ENCODE results near the gene MSANTD1.

DNA sequence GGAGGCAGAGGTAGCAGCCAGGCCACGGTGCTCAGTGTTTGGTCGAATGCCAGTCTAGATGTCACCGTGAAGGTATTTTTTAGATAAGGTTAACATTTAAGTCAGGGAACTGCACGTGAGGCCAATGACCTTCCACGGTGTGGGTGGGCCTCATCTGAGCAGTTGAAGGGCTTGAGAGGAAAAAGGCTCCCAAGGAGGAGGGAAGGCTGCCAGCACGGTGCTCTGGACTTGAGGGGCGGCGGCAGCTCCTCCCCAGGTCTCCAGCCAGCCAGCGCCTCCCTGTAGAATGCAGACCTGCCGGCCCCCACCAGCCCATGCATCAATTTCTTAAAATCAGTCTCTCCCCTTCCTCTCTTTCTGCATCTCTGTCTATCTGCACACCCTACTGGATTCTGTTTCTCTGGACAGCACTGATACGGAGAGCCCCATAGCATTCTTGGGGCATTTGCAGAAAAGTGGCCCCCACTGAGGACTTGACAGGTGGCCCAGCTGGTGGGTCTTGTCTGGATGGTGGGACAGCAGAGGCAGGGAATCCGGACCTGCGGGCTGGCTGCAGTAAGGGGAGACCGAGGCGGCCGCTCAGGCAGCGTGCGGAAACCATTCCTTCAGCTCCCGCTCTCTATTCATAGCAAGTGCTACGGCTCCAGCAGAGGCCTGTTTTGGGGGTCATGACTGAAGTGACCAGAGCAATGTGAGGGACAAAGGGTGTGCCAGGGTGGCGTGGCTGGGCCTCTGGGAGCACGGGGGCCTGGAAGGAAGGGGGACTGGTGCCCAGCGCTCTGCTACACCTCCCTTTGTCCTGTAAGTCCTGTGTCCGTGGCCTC, 36.0 kb downstream of the MSANTD1 start:
- TF ChIP-seq, protein P1, sequence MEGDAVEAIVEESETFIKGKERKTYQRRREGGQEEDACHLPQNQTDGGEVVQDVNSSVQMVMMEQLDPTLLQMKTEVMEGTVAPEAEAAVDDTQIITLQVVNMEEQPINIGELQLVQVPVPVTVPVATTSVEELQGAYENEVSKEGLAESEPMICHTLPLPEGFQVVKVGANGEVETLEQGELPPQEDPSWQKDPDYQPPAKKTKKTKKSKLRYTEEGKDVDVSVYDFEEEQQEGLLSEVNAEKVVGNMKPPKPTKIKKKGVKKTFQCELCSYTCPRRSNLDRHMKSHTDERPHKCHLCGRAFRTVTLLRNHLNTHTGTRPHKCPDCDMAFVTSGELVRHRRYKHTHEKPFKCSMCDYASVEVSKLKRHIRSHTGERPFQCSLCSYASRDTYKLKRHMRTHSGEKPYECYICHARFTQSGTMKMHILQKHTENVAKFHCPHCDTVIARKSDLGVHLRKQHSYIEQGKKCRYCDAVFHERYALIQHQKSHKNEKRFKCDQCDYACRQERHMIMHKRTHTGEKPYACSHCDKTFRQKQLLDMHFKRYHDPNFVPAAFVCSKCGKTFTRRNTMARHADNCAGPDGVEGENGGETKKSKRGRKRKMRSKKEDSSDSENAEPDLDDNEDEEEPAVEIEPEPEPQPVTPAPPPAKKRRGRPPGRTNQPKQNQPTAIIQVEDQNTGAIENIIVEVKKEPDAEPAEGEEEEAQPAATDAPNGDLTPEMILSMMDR (IDR thresholded peaks at IDR 0.05; ENCODE audit: poor library complexity, severe bottlenecking), result no peak
- TF ChIP-seq, protein P2, sequence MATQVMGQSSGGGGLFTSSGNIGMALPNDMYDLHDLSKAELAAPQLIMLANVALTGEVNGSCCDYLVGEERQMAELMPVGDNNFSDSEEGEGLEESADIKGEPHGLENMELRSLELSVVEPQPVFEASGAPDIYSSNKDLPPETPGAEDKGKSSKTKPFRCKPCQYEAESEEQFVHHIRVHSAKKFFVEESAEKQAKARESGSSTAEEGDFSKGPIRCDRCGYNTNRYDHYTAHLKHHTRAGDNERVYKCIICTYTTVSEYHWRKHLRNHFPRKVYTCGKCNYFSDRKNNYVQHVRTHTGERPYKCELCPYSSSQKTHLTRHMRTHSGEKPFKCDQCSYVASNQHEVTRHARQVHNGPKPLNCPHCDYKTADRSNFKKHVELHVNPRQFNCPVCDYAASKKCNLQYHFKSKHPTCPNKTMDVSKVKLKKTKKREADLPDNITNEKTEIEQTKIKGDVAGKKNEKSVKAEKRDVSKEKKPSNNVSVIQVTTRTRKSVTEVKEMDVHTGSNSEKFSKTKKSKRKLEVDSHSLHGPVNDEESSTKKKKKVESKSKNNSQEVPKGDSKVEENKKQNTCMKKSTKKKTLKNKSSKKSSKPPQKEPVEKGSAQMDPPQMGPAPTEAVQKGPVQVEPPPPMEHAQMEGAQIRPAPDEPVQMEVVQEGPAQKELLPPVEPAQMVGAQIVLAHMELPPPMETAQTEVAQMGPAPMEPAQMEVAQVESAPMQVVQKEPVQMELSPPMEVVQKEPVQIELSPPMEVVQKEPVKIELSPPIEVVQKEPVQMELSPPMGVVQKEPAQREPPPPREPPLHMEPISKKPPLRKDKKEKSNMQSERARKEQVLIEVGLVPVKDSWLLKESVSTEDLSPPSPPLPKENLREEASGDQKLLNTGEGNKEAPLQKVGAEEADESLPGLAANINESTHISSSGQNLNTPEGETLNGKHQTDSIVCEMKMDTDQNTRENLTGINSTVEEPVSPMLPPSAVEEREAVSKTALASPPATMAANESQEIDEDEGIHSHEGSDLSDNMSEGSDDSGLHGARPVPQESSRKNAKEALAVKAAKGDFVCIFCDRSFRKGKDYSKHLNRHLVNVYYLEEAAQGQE (IDR thresholded peaks at IDR 0.05; ENCODE audit: borderline replicate concordance), result no peak
- TF ChIP-seq EP300 (conservative IDR thresholded peaks at IDR 0.05; ENCODE audit: poor library complexity, severe bottlenecking) (no peak), EZH2 (IDR thresholded peaks at IDR 0.05; ENCODE audit: borderline replicate concordance, insufficient read depth, low read length, poor library complexity, severe bottlenecking) (no peak)

All from neural cell (in vitro differentiated cells).